GM12864 (cell line): ENCODE results near the gene C18orf63.

Experiments
- DNase-seq: peaks from one replicate; pipeline ENCODE4 v3.0.0-alpha.2; 2011; ENCODE audit warnings: low read depth
- H3K4me3 ChIP-seq: 2 replicates; pipeline ENCODE4 v1.5.1; 2011; ENCODE audit warnings: mild to moderate bottlenecking, low read depth, low read length, control low read depth
- TF ChIP-seq, protein P1 (sequence below): IDR thresholded peaks from 2 replicates; pipeline ENCODE4 v1.5.1; 2011; ENCODE audit warnings: low read depth, mild to moderate bottlenecking, moderate library complexity, low read length, control low read depth, inconsistent platforms; ENCODE audit errors: missing control alignments

The C18orf63 gene

DNA sequence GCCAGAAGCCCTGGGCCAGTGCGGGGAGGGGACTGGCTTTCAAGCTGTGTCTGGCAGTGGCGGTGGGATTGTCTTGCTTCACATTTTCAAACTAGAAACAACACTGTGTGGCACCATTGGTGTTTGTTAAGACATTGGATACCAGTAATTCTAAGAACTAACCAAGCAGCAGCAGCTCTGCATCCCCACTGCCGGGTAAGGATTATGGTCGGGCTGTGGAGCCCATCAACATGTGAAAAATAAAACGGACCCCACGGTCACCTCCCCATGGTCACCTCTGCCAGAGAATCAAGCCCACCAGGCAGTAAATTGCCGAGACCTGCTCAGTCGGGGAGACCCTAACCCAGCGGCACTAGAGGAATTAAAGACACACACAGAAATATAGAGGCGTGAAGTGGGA, 65.3 kb downstream of the C18orf63 start:
- no peak for DNase-seq
- no peak overlapping the region for H3K4me3 ChIP-seq
- TF ChIP-seq, protein P1, sequence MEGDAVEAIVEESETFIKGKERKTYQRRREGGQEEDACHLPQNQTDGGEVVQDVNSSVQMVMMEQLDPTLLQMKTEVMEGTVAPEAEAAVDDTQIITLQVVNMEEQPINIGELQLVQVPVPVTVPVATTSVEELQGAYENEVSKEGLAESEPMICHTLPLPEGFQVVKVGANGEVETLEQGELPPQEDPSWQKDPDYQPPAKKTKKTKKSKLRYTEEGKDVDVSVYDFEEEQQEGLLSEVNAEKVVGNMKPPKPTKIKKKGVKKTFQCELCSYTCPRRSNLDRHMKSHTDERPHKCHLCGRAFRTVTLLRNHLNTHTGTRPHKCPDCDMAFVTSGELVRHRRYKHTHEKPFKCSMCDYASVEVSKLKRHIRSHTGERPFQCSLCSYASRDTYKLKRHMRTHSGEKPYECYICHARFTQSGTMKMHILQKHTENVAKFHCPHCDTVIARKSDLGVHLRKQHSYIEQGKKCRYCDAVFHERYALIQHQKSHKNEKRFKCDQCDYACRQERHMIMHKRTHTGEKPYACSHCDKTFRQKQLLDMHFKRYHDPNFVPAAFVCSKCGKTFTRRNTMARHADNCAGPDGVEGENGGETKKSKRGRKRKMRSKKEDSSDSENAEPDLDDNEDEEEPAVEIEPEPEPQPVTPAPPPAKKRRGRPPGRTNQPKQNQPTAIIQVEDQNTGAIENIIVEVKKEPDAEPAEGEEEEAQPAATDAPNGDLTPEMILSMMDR: no peak

DNA sequence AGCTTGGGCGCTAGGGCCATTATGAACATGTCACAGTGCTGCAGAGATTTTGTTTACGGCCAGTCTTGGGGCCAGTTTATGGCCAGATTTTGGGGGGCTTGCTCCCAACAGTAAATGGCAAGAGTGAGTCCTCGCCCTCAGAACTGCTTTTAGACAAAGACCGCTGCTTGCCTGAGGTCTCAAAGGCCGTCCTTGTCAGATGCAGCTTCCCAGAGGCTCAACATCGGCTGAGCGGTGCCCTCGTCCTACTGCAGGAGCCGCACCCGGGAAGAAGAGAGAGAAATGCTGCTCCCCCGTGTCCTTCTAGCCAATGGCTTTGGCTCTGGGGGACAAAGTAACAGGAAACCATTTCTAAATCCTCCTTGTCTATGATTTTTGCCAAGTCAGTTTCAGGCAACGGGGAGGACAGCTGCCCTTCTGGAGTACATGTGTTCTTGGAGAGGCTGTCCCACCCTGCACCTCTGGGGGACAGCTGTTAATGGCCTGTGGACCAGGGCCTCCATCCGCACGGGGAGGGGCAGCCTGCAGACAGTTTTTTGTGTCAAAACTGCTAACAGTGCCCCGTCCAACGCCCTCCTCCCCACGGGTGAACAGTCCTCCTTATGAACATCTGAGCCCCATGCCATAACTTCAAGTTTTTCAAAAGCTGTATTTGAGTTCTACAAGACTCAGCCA, 66.1 kb downstream of the C18orf63 start:
- DNase-seq: no peak
- no peak overlapping the region for H3K4me3 ChIP-seq
- TF ChIP-seq, protein P1: no peak

DNA sequence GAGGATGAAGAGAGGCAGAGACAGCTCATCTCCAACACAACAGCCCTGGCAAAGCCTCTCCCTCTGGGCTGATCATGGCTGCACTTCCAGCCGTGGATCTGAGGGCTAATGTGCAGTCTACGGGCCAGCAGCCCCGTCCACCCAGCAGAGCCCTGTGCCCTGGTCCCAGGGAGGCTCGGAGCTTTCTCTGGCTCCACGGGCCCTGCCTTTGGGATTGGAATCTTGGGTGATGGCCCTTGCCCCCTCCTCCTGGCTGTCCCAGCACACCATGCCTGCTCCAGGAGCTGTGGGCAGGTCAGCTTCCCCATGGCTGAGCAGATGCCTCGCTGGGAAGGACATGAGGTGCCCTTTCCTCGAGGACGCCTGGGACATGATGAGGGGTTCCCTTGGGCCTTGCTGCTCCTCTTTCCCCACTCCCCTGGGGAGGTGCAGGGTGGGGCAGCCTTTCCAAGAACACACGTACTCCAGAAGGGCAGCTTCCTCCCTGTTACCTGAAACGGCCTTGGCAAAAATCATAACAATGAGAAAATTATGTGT, 66.9 kb downstream of the C18orf63 start:
- H3K4me3 ChIP-seq: no peak overlapping the region
- TF ChIP-seq, protein P1: no peak
- DNase-seq: no peak

DNA sequence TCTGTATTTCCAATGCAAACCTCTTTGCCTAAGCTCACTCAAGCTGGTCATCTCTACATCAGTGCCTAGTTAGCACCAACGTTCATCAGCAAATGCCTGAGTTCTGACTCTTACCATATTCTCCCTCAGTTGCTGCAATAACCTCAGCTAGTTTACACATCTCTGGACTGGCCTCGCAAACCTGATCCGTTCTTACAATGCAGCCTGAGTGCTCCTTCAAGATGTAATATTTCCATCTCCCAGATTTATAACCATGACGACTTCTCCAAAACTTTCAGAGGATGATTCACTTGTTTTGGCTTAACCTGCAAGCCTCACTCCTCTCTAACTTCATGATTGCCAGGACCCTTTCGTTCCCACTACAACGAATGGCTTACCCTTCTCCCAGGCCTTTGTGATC, 71.7 kb downstream of the C18orf63 start:
- no peak for DNase-seq
- TF ChIP-seq, protein P1: no peak
- no peak overlapping the region for H3K4me3 ChIP-seq

DNA sequence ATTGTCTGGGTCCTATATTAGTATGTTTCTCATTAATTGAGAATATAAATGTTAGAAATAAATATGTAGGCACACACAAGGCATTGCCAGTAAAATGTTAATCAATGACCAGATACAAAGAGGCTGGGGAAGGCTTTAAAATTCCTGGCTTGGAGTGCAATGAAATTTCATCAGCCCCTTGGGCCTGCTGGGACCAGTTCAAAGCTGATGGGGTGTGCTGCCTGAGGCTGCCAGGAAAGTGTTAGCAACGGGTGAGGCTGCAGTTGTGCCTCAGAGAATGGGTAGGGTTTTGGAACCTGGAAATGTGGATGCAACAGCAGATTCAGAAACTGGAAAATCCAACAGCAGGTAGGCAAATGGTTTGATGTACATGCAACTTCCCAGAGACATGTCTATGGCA, 72.6 kb downstream of the C18orf63 start:
- DNase-seq: no peak
- TF ChIP-seq, protein P1: no peak
- H3K4me3 ChIP-seq: no peak overlapping the region

DNA sequence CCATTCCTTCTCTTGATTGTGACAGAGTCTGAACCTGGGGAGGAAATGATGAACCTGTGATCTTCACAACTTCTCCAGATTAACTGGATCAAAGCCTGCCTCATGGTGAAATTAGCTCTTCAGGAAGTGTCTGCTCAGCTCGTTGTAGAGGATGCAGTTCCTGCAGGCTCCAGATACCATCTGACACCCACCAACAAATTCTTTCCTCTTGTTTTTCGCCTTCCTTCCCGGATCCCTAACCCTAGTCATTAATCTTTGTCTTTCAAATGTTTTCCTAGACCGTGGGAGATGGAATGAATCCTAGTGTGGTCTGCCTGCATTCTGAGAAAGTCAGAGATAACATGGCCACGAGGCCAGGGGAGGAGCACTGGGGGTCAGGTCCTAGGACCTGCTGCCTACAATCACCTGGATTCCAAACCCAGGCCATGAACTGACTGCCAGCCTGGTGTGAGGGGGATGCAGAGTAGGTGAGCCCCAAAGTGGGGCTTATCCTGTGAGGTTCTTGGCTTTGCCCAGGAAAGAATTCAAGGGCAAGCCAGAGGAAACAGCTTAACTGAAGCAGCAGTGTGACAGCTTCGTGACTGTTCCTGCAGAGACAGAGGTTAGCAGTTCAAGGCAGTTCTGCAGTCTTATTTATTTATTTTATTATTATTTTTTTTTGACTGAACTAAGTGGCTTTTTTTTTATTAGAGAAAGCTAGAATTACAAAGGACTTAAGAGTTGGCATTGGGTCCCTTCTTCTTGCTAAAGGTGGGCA, 73.7 kb downstream of the C18orf63 start:
- TF ChIP-seq, protein P1: no peak
- H3K4me3 ChIP-seq: no peak overlapping the region
- no peak for DNase-seq
